DMS 273 (cell line): ENCODE data around the gene LMX1B.
A peak's percentile ranks its signal among the peaks of the same experiment; 100 is the strongest.
"Not testable (repeated sequence)": the region's sequence is repeated elsewhere in the genome, so short reads cannot be mapped to it uniquely, and the experiment has no call there.

Source experiments
- DNase-seq: peaks from one replicate; lab custom pipeline; 2025; ENCODE audit not compliant: unreplicated experiment; lab: John Stamatoyannopoulos, UW

Gene LMX1B

DNA sequence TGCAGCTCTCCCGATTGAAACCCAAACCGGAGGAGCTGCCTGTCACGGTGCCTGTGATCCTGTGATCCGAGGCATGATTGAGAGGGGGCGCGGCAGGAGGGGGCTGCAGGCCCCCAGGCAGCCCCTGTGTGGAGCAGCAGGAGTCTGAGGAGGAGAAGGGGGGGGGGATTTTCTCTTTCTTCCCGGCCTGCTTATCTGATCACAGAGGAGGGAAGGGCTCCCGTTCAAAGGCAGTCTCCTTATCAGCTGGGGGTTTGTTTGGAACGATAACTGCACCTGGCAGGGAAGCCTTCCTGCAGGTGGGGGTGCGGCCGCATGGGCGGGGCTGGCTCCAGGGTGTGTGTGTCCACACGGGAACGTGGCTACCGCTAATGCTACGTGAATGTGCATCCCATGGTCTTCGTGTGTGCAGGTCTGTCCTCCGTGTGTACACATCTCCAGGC lies 38.4 kb downstream of the LMX1B start:
- no peak for DNase-seq

DNA sequence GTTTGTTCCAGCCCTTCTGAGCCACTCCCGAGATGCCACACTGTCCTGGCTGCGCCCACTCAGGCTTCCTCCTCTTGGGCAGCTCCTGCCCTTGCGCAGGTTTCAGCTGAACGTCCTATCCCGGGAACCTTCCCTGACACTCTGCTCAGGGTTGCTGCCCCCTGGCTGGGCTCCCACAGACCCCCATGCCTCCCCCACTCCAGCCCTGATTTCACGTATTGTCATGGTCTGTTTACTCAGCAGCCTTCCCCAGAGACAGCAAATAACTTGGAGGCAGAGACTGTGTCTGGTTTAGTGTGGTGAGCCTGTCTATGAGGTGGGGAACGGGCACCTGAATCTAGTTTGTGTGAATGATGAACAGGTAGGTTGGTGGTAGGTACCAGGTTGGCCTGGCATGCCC lies 40.4 kb downstream of the LMX1B start:
- no peak for DNase-seq

DNA sequence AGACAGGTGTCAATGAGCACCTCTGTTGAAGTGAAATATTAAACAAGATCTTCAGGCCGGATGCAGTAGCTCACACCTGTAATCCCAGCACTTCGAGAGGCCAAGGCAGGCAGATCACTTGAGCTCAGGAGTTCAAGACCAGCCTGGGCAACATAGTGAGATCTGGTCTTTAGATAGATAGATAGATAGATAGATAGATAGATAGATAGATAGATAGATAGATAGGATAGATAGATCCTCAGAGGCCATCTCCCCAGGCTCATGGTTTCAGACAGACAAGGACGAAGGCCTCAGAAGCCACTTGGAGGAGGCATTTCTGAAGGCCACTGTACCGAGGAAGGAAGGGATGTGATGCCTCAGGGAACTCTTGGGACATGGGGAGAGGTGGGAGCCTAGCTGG lies 42.5 kb downstream of the LMX1B start:
- DNase-seq = not testable (repeated sequence)

DNA sequence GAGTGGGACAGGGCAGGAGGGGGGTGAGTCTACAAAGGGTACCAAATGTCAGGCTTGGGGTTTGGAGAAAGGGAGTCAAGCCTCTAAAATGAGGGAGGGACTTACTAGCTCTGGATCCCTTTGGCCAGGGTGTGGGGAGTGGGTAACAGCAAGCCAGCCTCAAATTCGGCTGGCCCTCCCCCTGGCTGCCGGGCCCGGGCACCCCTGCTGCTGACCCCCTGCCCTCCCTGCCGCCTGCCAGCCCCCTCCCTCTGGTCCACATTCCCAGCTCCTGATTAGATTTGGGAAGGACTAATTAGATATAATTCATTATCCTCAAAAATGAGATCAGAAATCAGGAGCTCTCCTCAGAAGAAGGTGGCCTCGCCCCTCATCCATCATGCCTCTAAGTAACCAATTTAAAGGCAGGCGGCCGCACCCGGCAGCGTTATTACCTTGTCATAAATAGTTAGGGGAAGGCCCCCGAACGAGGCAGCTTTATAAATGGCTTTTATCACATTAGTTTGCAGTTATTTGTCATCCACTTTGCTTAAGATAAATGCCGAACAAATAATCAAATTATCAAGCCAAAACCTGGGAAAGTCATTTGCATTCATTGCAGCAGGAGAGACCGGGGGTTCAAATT lies 44.6 kb downstream of the LMX1B start:
- no peak for DNase-seq

DNA sequence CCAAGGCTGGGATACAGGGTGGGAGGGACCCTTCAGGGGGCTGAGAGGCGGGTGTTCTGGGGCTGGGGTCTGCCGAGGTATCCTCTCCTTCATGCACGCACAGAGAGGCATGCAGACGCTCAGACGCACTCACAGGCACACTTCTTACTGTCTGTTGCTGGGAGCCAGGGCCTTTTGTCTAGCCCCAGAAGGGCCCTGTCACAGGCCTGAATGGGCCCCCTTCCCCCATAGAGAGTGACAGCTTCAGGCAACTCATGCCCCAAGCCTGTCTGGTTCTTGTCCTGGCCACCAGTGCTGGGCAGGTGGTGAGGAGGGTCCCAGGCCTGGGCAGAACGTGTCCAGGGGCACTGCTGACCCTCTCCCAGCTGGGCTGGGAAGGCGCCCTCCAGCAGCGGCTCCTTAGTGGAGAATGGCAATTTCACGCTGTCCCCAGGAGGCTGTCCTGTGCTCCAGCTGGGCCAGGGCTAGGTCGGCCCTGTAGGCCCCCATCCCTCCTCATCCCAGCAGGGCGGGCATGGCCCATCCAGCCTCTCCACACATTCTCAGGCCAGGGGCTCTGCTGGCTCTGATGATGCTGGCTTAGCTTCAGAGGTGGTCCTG lies 45.3 kb downstream of the LMX1B start:
- DNase-seq = no peak

DNA sequence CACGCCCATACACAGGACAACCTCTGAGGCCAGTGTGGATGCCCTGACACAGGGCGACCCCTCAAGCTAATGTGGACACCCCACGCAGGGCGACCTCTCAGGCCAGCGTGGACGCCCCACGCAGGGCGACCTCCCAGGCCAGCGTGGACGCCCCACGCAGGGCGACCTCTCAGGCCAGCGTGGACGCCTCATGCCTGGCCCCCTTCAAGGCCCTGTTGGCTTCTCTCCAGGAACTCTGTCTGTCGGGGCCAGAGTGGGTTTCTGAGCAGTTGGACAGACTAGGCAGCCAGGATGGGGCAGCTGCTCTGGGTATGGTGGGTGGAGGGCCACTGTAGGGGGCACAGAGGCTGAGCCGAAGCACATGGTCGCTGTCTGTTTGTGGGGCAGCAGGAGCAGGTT lies 47.4 kb downstream of the LMX1B start:
- no peak for DNase-seq

DNA sequence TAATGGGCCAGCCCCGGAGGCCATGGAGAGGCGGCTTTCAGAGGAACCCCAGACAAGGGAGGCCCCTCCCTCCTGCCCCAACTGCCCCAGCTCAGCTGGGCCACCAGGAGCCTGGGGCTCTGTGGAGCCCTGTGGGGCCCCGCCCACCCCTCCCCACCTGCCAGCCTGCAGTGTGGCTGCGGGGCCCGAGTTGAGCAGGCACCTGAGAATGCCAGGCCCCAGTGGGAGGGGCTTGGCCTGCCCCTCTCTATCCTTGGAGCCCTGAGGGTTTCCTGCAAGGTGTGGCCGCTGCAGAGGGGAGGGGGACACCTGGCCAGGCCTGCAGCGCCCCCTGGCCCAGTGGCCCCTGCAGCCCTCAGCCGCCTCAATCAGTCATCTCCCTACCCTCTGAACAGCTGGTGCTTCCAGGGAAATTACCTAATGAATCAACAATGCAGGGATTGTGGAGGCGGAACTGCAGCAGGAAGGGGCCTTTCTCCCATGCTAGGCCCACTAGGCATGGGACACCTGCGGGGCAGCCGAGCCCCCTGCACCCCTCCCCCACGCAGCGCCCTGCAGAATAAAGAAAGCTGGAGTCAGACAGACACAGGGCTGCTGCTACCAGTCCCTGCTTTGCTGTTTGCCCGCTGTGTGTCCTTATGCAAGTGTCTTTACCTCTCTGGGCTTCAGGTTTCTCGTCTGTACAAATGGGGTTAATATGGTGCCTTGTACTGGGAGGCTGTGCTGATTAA lies 48.0 kb downstream of the LMX1B start:
- peak; percentile 79 for DNase-seq

DNA sequence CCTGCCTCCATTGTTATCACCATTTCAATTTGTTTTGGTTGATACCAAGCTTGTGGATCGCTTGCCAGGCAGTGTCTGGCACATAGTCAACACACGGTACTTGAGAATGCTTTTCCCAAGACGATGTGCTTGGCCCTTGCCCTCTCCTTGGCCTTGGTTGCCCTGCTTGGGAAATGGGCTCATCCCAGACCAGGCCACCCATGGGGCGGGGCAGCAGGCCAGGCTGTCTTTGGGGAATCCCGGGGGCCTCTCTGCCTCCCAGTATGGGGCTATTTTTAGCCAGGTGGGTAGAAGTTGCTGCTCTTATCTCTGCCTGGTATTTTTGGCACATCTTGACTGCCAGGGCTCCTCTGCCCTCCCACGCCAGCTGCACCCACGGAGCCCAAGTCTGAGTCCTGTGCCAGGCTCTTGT lies 49.9 kb downstream of the LMX1B start:
- peak; percentile 58 for DNase-seq

DNA sequence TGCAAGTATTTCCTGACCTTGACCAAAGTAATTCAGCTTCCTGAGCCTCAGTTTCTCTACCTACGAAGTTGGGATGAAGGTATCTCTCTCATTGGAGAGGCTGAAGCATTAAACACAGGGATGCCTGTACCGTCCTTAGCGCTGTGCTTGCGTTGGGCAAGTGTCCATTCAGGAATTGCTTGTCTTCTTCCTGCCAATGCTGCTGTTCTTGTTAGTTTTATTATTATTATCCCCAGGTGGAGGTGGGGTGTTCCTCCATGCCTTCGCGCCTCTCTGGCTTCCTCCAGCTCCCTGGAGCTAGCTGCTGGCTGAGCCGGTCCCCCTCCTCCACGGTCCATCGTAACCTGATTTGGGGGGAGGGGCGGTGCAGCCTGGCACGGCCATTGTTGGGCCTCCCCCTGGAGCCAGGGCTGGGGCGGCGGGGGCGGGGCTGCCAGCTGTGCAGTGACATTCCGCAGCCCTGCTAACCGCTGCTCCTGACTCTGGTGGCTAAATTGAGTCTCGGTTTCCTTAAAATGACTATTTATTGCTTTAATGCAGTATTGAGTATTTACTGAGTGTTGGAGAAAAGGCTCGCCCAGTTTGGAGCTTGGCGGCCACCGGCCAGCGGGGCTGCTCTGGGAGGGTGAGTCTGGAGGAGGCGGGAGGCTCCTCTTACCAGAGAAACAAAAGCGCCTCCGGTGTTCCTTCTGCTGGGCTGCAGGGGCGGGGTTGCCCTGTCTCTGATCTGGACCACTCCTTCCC lies 51.3 kb downstream of the LMX1B start:
- peak; percentile 36 for DNase-seq

DNA sequence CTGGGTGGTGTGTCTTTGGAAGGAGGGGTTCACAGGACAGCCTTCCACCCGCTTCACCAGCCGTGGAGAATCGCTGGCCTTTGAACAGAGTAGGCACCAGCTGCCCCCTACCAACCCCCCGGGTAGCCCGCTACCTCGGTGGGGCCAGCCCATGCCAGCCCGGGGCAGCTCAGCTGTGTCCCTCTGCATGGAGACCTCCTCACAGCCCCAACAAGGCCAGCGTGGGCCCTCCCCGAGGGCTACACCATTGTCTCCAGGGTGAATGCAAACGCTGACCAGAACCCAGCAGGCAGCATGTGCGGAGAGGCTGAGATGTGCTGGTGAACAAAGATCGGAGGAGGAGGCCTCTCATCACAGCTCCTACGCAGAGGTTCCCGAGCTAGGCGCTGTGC lies 51.9 kb downstream of the LMX1B start:
- no peak for DNase-seq

DNA sequence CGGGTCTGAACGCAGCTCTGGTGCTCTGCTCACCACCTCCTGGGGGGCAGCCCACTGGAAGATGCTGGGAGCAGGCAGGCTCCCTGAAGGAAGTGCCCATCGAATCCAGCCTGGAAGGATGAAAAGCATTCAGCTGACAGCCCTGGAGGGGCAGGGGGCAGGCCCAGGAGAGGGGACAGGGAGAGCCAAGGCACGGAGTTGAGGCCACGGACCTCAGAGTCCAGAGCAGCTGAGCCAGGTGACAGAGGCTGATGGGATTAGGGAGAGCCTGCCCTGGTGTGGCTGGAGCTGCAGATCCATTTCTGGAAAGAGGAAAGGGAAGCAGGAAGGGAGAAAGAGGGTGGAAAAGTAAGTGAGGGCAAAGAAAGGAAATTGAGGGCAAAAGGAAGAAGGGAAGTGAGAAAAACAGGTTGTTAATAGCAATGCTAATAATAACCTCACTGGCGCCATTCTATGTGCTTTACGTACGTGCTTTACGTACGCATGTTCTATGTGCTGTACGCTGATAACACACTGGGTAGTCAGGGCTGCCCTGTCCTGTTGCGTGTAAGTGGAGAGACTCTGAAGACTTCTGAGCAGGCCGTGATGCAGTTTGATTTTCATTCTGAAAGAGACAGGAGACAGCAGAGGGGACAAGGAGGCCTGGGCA lies 52.6 kb downstream of the LMX1B start:
- no peak for DNase-seq

DNA sequence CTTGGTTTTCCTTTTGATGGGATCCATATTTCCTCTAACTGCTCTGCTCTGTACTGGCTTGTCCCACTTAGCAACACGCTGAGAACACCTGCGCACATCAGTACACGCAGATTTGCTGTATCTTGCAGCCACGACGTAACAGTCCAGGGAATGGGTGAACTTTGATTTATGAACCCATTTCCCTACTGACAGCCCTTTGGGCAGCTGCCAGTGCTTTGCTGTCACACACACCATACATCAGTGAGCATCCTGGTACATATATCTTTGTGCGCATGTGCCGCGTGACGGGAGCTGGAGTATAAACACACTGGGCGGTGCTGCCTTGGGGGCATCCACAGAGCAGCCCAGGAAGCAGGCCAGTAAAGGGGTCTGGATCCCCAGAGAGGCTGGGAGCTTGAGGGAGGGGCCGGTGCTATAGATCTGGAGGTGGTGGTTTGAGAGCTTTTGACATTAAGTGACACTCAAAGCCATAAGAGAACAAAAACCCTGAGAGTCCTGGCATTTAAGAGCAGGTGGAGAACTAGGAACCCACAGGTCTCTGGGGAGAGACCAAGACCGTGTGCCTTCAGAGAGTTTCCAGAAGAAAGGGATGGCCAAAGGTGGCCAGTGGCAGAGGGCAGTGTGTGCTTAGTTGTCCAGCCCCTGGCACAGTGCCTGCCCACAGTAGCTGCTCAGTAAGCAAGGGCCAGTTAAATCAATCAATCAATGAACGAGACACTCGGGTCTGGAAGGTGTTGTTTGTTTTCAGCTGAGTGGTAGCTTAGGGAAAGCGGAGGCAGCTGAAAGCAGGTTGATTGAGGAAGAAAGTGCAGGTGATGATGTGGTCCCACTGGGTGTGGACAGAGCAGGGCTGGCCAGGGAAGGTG lies 53.7 kb downstream of the LMX1B start:
- peak; percentile 16 for DNase-seq

DNA sequence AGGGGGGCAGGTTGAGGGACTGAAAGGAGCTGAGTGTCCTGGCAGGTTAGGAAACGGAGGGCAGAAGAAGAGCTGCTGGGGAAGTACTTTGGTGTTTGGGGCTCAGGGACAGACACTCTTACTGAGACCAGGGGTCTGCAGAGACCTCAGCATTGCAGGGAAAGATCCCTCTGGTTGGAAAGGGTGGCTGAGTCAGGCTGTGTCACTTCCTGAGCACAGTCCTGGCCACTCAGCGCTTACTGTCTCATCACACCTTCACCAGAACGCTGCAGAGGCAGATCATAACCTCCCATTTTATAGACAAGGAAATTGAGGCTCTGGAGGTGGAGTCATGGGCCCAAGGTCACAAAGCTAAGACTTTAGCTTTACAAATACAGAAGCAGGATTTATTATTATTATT lies 54.3 kb downstream of the LMX1B start:
- DNase-seq = no peak

DNA sequence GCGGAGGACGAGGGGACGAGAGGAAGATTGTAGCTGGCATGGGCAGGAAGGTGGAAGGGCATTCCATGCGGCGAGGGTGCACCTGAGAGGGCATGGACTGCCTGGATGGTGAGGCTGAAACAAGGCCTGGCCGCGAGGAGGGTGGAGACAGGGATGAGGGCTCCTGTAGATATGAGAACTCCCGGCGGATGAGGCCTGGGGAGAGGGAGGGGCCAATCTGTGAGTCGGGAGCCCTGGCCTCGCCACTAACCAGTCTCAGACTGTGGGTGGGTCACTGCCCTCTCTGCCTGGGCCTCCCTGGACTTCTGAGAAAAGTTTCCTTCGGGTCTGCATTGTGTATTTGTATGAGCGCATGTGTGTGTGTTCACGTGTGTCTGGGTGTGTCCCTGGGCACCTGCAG lies 55.4 kb downstream of the LMX1B start:
- DNase-seq = no peak

DNA sequence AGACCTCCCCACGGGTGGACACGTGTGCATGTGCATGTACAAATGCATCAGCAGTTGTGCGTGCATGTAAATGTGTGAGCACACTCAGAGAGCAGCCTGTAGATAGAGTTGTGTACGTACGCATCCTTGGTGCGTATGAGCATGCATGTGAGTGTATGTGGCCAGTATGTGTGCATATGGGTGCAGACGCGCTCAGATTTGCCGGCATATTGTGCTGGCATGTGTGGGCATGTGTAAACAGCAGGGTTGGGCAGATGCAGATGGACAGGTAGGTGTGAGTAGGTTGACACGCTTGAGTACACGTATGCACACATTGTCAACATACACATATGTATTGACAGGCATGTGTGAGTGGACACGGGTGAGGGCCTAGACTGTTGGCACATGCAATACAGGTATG lies 56.5 kb downstream of the LMX1B start:
- no peak for DNase-seq

DNA sequence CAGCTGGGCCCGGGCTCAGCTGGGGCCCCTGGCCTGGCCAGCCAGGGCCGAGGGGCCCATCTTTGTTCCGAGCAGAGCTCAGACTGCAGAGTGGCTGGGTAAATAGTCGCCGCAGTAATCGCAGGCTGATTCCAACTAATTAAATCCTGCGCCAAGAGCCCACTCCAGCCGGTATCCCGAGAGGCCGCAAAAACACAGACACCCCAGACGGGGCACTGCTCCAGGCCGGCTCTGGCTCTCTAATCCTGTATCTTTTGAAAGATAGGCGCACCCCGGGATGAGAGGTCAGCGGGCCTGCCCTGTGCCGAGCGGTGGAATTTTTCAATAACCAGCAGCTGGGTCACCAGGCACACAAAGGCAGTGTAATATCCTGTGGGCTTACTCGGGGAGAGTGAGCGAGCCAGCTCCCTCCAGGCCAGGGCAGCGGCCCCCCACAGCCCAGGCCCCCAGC lies 57.7 kb downstream of the LMX1B start:
- DNase-seq = no peak

DNA sequence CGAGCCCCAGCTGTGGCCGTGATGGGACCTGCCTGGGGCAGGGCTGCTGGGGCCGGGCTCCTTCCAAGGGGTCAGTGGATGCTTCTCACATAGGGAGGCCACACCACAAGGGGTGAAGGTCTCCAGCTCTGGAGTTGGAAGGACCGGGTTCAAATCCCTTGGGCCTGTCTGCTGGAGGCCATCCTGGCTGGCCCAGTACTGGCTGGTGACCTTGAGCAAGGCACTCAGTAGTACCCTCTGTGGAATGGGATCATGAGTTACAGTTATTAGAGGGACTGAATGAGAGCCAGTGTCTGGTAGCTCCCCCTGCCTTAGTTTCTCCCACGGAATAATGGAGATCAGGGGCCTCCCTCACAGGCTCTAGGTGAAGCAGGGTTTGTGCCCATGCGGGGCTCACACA lies 58.3 kb downstream of the LMX1B start:
- no peak for DNase-seq

DNA sequence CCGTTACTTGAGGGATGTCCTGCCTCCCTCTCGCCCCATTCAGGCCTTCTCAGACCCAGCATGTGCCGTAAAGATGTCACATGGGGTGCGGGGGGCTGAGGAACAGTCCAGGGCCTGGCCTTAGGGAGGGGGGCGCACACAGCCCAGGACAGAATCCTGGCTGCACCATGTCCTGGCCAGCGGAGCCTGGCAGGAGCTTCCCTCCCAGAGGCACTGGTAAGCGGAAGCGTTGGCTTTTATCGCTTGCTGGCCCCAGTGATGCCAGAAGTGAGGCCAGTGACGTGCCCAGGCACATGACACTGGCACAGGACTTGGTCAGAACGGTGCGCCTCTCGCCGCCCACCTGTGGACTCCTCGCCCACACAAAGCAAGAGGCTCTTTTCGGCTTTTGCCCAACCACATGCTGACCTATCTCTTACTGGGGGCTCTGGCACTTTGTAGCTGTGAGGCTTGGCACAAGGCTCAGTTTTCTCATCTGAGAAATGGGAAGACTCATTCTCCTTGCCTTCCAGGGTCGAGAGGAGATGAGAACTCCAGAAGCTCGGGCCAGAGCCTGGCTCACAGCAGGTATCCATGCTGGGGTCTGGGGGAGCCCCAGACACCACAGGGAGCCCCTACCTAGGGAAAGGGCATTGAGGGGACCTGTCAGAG lies 59.0 kb downstream of the LMX1B start:
- no peak for DNase-seq

DNA sequence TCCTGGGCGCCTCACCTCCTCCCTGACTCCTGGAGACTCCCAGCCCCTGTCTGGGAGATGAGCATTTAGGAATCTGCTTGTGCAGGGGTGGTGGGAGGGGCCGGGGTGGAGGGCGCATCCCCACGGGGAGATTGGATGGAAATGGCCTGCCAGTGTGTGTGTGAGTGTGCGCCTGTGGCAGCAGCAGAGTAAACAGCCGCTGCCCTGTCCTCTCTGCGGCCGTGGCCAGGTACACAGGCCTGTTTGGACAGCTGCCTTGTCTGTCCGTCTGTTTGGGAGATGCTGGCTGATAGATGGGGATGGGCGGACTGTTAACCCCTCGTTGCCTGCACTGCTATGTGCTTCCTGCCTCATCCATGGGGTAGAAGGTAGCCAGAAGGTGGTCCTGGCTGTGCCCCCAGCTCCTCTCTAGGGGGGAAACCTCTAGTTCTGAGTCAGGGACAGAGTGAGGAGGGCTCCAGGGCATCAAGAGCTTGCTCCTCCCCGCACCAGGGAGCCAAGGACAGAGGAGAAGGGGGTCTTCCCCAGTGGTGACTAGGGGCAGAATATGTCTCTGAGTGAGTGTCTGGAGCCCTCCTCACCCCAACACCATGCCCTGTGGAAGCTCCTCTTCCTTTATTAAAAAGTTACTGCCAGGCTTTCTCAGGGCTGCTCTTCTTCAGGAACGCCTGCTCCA lies 60.1 kb downstream of the LMX1B start:
- DNase-seq = peak; percentile 33
